HFFc6 (cell line): ENCODE measurements around the gene ADSS1. TPM values are rescaled to one million over a fixed set of nuclear protein-coding genes. Genes with fewer than 3 reads are reported as not detected.

Experiments used
- DNase-seq: peaks from one replicate; pipeline ENCODE4 v3.0.0-alpha.2; 2018
- H3K27ac Mint-ChIP-seq: 2 replicates; pipeline ENCODE4 v1.8.0; 2020; ENCODE audit warnings: mild to moderate bottlenecking, mixed read lengths
- H3K27me3 Mint-ChIP-seq: 2 replicates; pipeline ENCODE4 v1.8.0; 2021; ENCODE audit warnings: mild to moderate bottlenecking, moderate library complexity, mixed read lengths; ENCODE audit not compliant: insufficient read depth
- H3K36me3 Mint-ChIP-seq: 2 replicates; pipeline ENCODE4 v1.8.0; 2021; ENCODE audit warnings: low read depth, mixed read lengths
- H3K4me1 Mint-ChIP-seq: 2 replicates; pipeline ENCODE4 v1.8.0; 2020; ENCODE audit warnings: low read depth, mixed read lengths
- H3K4me3 Mint-ChIP-seq: 2 replicates; pipeline ENCODE4 v1.8.0; 2020; ENCODE audit warnings: mild to moderate bottlenecking, moderate library complexity, mixed read lengths
- H3K9me3 Mint-ChIP-seq: 2 replicates; pipeline ENCODE4 v1.8.0; 2020; ENCODE audit warnings: mild to moderate bottlenecking, mixed read lengths
- total RNA-seq, 6 experiments: library from RNA; stranded (reverse); fragmentation: NEBNext Ultra II Directional; extraction: Animal tissue kit (Norgen Biotek cat#: 25700); gene quantifications; 2 replicates in 1 of 6; 3 replicates in 5 of 6; pipeline ENCODE4 v1.2.3, GENCODE V29; 2021
- TF ChIP-seq, protein P1 (sequence below): fragments of 200-600 bp; sonication (generic); IDR thresholded peaks from 2 replicates; pipeline ENCODE4 v1.5.0; 2021; ENCODE audit warnings: antibody characterized with exemption, mild to moderate bottlenecking

Gene ADSS1
- total RNA-seq, 6 experiments from 2014 or later = 2.7 to 3.7 (median 3.3) TPM

GRCh38 chr14:104700747-104701217 lies 23.2 kb upstream of the ADSS1 start:
- Mint-ChIP-seq H3K27me3 (peaks cover 8% of the 10 kb centered on the region; the same call in 1 of the 2 replicates), H3K4me1 (peaks cover 23% of the 10 kb centered on the region), H3K4me3 (no peak overlapping the region), H3K27ac (no peak overlapping the region), H3K9me3 (no peaks in the 10 kb centered on the region), H3K36me3 (no peaks in the 10 kb centered on the region; the same call in 1 of the 2 replicates)
- TF ChIP-seq, protein P1, sequence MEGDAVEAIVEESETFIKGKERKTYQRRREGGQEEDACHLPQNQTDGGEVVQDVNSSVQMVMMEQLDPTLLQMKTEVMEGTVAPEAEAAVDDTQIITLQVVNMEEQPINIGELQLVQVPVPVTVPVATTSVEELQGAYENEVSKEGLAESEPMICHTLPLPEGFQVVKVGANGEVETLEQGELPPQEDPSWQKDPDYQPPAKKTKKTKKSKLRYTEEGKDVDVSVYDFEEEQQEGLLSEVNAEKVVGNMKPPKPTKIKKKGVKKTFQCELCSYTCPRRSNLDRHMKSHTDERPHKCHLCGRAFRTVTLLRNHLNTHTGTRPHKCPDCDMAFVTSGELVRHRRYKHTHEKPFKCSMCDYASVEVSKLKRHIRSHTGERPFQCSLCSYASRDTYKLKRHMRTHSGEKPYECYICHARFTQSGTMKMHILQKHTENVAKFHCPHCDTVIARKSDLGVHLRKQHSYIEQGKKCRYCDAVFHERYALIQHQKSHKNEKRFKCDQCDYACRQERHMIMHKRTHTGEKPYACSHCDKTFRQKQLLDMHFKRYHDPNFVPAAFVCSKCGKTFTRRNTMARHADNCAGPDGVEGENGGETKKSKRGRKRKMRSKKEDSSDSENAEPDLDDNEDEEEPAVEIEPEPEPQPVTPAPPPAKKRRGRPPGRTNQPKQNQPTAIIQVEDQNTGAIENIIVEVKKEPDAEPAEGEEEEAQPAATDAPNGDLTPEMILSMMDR = no peak
- no peak for DNase-seq

DNA sequence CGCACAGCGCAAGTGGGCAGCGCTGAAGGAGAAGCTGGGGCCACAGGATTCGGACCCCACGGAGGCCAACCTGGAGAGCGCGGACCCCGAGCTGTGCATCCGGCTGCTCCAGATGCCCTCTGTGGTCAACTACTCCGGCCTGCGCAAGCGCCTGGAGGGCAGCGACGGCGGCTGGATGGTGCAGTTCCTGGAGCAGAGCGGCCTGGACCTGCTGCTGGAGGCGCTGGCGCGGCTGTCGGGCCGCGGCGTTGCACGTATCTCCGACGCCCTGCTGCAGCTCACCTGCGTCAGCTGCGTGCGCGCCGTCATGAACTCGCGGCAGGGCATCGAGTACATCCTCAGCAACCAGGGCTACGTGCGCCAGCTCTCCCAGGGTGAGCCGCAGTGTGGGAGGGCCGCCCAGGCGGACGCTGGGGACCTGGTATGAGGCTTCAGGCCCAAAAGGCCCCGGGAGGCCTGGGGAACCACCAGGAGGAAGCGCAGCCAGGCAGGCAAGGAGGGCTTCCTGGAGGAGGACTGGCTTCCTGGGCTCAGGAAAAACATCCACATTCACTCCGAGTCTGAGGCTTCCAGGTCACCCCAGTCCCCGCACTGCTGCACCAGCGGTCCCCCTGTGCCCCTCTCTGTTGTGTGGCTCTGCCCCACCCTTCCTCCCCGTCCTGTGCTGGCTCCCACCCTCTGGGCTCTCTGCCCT lies 22.5 kb upstream of the ADSS1 start:
- Mint-ChIP-seq H3K9me3 (no peaks in the 10 kb centered on the region), H3K4me1 (peaks cover 19% of the 10 kb centered on the region), H3K27ac (no peak overlapping the region), H3K27me3 (peaks cover 8% of the 10 kb centered on the region; the same call in 1 of the 2 replicates), H3K36me3 (no peaks in the 10 kb centered on the region; the same call in 1 of the 2 replicates), H3K4me3 (no peak overlapping the region)
- TF ChIP-seq, protein P1 = no peak
- no peak for DNase-seq

GRCh38 chr14:104702106-104702505 lies 21.9 kb upstream of the ADSS1 start:
- Mint-ChIP-seq H3K36me3 (no peaks in the 10 kb centered on the region; the same call in 1 of the 2 replicates), H3K27me3 (peaks cover 8% of the 10 kb centered on the region; the same call in 1 of the 2 replicates), H3K4me3 (no peak overlapping the region), H3K4me1 (peaks cover 19% of the 10 kb centered on the region), H3K27ac (no peak overlapping the region), H3K9me3 (no peaks in the 10 kb centered on the region)
- no peak for DNase-seq
- TF ChIP-seq, protein P1 = no peak

DNA sequence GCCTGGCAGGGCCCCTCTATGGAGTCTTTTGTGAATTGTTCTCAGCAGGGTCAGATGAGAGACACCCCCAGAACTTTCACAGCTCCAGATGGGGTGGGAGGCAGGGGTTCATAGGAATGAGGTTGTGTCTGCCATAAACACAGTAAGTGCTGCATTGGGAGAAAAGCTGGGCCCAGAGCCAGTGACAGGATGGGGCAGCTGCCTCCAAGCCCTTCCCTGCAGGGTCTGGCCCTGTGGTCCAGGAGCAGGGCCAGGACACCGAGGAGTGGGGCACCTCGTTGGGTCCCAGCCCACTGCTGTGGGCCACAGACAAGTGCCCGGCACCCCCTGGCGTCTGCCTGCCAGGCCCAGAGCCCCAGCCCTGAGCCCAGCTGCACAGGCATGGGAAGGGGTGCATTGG lies 21.4 kb upstream of the ADSS1 start:
- H3K27me3 Mint-ChIP-seq = peaks cover 8% of the 10 kb centered on the region; the same call in 1 of the 2 replicates
- H3K27ac Mint-ChIP-seq = no peak overlapping the region
- H3K4me3 Mint-ChIP-seq = no peak overlapping the region
- no peaks in the 10 kb centered on the region; the same call in 1 of the 2 replicates for H3K36me3 Mint-ChIP-seq
- H3K9me3 Mint-ChIP-seq = no peaks in the 10 kb centered on the region
- peaks cover 14% of the 10 kb centered on the region for H3K4me1 Mint-ChIP-seq
- no peak for DNase-seq
- TF ChIP-seq, protein P1 = no peak

DNA sequence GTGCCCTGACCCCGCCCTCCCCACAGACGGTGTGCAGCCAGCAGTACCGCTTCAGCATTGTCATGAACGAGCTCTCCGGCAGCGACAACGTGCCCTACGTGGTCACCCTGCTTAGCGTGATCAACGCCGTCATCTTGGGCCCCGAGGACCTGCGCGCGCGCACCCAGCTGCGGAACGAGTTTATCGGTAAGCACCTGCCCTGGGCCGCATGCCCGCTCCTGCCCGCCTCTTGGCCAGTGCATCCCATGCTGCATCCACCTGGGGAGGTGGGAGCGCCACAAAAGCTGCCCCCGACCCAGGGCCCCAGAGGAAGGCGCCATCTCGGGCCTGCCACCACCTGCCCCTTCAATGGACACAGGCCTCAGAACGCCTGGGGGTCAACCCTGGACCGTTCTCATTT lies 20.8 kb upstream of the ADSS1 start:
- no peak overlapping the region for H3K4me3 Mint-ChIP-seq
- H3K9me3 Mint-ChIP-seq = no peaks in the 10 kb centered on the region
- TF ChIP-seq, protein P1 = no peak
- H3K4me1 Mint-ChIP-seq = peaks cover 8% of the 10 kb centered on the region
- no peak for DNase-seq
- H3K36me3 Mint-ChIP-seq = no peaks in the 10 kb centered on the region; the same call in 1 of the 2 replicates
- H3K27me3 Mint-ChIP-seq = peaks cover 8% of the 10 kb centered on the region; the same call in 1 of the 2 replicates
- no peak overlapping the region for H3K27ac Mint-ChIP-seq
